HepG2 (cell line): ENCODE data around the gene NDUFS2. TPM values are rescaled to one million over a fixed set of nuclear protein-coding genes. Genes with fewer than 3 reads are reported as not detected.

Source experiments
- ATF5 ChIP-seq: sonication (generic); formaldehyde crosslinking; IDR thresholded peaks from 2 replicates; pipeline ENCODE4 v1.4.0; 2020; ENCODE audit warnings: mild to moderate bottlenecking, low read depth, missing genetic modification reagents
- BRF2 ChIP-seq: sonication (generic); formaldehyde crosslinking; IDR thresholded peaks from 2 replicates; pipeline ENCODE4 v1.8.1; 2022; ENCODE audit warnings: mild to moderate bottlenecking, missing genetic modification reagents
- CCDC6 ChIP-seq: sonication (generic); formaldehyde crosslinking; IDR thresholded peaks from 2 replicates; pipeline ENCODE4 v1.8.1; 2022; ENCODE audit warnings: mild to moderate bottlenecking, missing genetic modification reagents, moderate library complexity
- EZH2 ChIP-seq: conservative IDR thresholded peaks from 2 replicates; pipeline ENCODE4 v1.6.1; 2012; ENCODE audit warnings: mild to moderate bottlenecking, low read depth, low read length, moderate library complexity
- FLYWCH1 ChIP-seq: sonication (generic); formaldehyde crosslinking; IDR thresholded peaks from 2 replicates; pipeline ENCODE4 v1.8.1; 2023; ENCODE audit warnings: mild to moderate bottlenecking, missing genetic modification reagents
- GTF3A ChIP-seq: sonication (generic); formaldehyde crosslinking; conservative IDR thresholded peaks from 2 replicates; pipeline ENCODE4 v1.4.0; 2020; ENCODE audit warnings: mild to moderate bottlenecking, missing genetic modification reagents
- KDM3A ChIP-seq: IDR thresholded peaks from 2 replicates; pipeline ENCODE4 v1.6.1; 2018; ENCODE audit warnings: low read depth, missing compliant biosample characterization
- KDM4B ChIP-seq: sonication (generic); formaldehyde crosslinking; IDR thresholded peaks from 2 replicates; pipeline ENCODE4 v1.4.0; 2020; ENCODE audit warnings: missing genetic modification reagents
- NFYC ChIP-seq: IDR thresholded peaks from 2 replicates; pipeline ENCODE4 v1.6.1; 2016; ENCODE audit warnings: missing genetic modification reagents, missing compliant biosample characterization
- PCBP2 ChIP-seq: fragments of 200-400 bp; formaldehyde crosslinking; optimal IDR thresholded peaks from 2 replicates; pipeline ENCODE3; 2018; ENCODE audit warnings: low read length, low read depth; ENCODE audit not compliant: poor library complexity, severe bottlenecking
- PRDM4 ChIP-seq: sonication (generic); formaldehyde crosslinking; IDR thresholded peaks from 2 replicates; pipeline ENCODE4 v1.9.0; 2021; ENCODE audit warnings: missing genetic modification reagents, borderline replicate concordance
- SNAI1 ChIP-seq: sonication (generic); formaldehyde crosslinking; IDR thresholded peaks from 2 replicates; pipeline ENCODE4 v1.5.0; 2020; ENCODE audit warnings: mild to moderate bottlenecking, missing genetic modification reagents, borderline replicate concordance
- ZBTB33 ChIP-seq: sonication (generic); formaldehyde crosslinking; IDR thresholded peaks from 2 replicates; pipeline ENCODE4 v1.4.0; 2020; ENCODE audit warnings: missing genetic modification reagents
- ZFP36L1 ChIP-seq: sonication (generic); formaldehyde crosslinking; IDR thresholded peaks from 2 replicates; pipeline ENCODE4 v1.8.0; 2022; ENCODE audit warnings: mild to moderate bottlenecking, missing genetic modification reagents, moderate library complexity
- ZNF256 ChIP-seq: sonication (generic); formaldehyde crosslinking; conservative IDR thresholded peaks from 2 replicates; pipeline ENCODE4 v1.4.0; 2020; ENCODE audit warnings: missing genetic modification reagents
- ZNF652 ChIP-seq: IDR thresholded peaks from 2 replicates; pipeline ENCODE4 v1.6.1; 2016; ENCODE audit warnings: low read depth, borderline replicate concordance
- ZSCAN21 ChIP-seq: sonication (generic); formaldehyde crosslinking; IDR thresholded peaks from 2 replicates; pipeline ENCODE4 v1.8.0; 2022; ENCODE audit warnings: mild to moderate bottlenecking, missing genetic modification reagents, moderate library complexity, borderline replicate concordance
- polyA plus RNA-seq, 8 experiments: library from polyadenylated mRNA; depleted of rRNA in 3 of 8; stranded (reverse) in 7 of 8; unstranded in 1 of 8; fragments of >200 nt; fragmentation: Illumina TruSeq in 4 of 8; extraction: Trizol in 4 of 8; gene quantifications; 2 replicates each; pipeline versions ENCODE4 v1.2.1 to v1.2.3, GENCODE V29; 2011 to 2016; ENCODE audit warnings: low read depth in 4 of 8, missing spikeins in 1 of 8, mixed read lengths in 1 of 8; ENCODE audit not compliant: insufficient read depth in 1 of 8
- total RNA-seq, 5 experiments: library from RNA; depleted of rRNA; stranded (reverse); fragments of >200 nt; fragmentation: Illumina TruSeq; extraction: Trizol; gene quantifications; 2 replicates each; pipeline ENCODE4 v1.2.3, GENCODE V29; 2016; ENCODE audit warnings: low read depth in 1 of 5
- TF ChIP-seq, protein P1 (sequence below): sonication (generic); formaldehyde crosslinking; IDR thresholded peaks from 2 replicates; pipeline ENCODE4 v1.4.0; 2020; ENCODE audit warnings: missing genetic modification reagents
- TF ChIP-seq, protein P2 (sequence below): sonication (generic); formaldehyde crosslinking; IDR thresholded peaks from 2 replicates; pipeline ENCODE4 v1.8.1; 2023; ENCODE audit warnings: mild to moderate bottlenecking, moderate library complexity, missing genetic modification reagents
- TF ChIP-seq, protein P3 (sequence below): sonication (generic); formaldehyde crosslinking; IDR thresholded peaks from 2 replicates; pipeline ENCODE4 v1.5.0; 2020; ENCODE audit warnings: missing genetic modification reagents

Gene NDUFS2
- total and polyA plus RNA-seq, 2 of the 13 experiments (the other 11 are each of a cell fraction or from before 2014, with no cell fraction given): 89.9 to 118 TPM

GRCh38 chr1:161218301-161219077 lies 16.3 kb downstream of the NDUFS2 start (continued):
- TF ChIP-seq ZFP36L1 (CRISPR knock-in tag): no peak; the same call in 1 of the 2 replicates
- TF ChIP-seq, protein P1, sequence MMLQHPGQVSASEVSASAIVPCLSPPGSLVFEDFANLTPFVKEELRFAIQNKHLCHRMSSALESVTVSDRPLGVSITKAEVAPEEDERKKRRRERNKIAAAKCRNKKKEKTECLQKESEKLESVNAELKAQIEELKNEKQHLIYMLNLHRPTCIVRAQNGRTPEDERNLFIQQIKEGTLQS (CRISPR knock-in tag): no peak
- TF ChIP-seq EZH2: no peak
- TF ChIP-seq, protein P2, sequence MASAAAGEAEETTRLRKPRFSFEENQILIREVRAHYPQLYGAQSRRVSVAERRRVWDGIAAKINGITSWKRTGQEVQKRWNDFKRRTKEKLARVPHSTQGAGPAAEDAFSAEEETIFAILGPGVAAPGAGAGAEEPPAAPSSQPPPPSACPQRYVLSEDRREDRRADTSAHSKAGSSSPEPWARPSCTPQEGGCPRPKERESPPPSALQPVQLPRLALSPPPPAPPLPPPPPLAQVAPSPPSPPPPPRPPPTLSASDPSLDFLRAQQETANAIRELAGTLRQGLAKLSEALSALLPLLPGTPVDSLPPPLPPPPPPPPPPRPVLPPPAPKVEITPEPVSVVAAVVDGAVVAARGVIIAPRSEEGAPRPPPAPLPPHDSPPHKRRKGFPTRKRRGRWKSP: peak; percentile 17; the same call in 1 of the 2 replicates
- TF ChIP-seq PCBP2: no peak
- no peak for TF ChIP-seq ZNF652 (CRISPR knock-in tag)
- TF ChIP-seq PRDM4: no peak
- TF ChIP-seq KDM3A (CRISPR knock-in tag): no peak
- no peak; the same call in 1 of the 2 replicates for TF ChIP-seq CCDC6 (CRISPR knock-in tag)
- no peak for TF ChIP-seq ZNF256
- TF ChIP-seq ZBTB33: peak; percentile 17; the same call in 1 of the 2 replicates
- TF ChIP-seq FLYWCH1 (CRISPR knock-in tag): 0 out of 2 replicates have a peak, but pooled peaks have one; percentile 4
- TF ChIP-seq NFYC (CRISPR knock-in tag): 0 out of 2 replicates have a peak, but pooled peaks have one; percentile 27
- TF ChIP-seq ATF5 (CRISPR knock-in tag): 0 out of 2 replicates have a peak, but pooled peaks have one; percentile 64
- TF ChIP-seq SNAI1 (CRISPR knock-in tag): no peak
- TF ChIP-seq ZSCAN21 (CRISPR knock-in tag): 0 out of 2 replicates have a peak, but pooled peaks have one; percentile 56
- TF ChIP-seq KDM4B (CRISPR knock-in tag): 0 out of 2 replicates have a peak, but pooled peaks have one; percentile 25
- TF ChIP-seq GTF3A (CRISPR knock-in tag): no peak
- TF ChIP-seq, protein P3, sequence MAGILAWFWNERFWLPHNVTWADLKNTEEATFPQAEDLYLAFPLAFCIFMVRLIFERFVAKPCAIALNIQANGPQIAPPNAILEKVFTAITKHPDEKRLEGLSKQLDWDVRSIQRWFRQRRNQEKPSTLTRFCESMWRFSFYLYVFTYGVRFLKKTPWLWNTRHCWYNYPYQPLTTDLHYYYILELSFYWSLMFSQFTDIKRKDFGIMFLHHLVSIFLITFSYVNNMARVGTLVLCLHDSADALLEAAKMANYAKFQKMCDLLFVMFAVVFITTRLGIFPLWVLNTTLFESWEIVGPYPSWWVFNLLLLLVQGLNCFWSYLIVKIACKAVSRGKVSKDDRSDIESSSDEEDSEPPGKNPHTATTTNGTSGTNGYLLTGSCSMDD: no peak
- TF ChIP-seq BRF2 (CRISPR knock-in tag): no peak
